ENCODE results near the gene BIN2.
A peak's percentile ranks its signal among the peaks of the same experiment; 100 is the strongest.
"Not testable (repeated sequence)": the region's sequence is repeated elsewhere in the genome, so short reads cannot be mapped to it uniquely, and the experiment has no call there.

Gene BIN2

GRCh38 chr12:51306507-51306906 lies 17.5 kb downstream of the BIN2 start:
- H3K4me3 ChIP-seq (ENCODE audit: control insufficient read depth, low read depth, low read length): no peak overlapping the region
- TF ChIP-seq CTCF (conservative IDR thresholded peaks at IDR 0.05; ENCODE audit: control insufficient read depth, insufficient read depth, low read depth, low read length): no peak
- no peak for DNase-seq (ENCODE audit: low read depth)

- peak; percentile 10 for DNase-seq (ENCODE audit: low read depth)
- H3K4me3 ChIP-seq (ENCODE audit: control insufficient read depth, low read depth, low read length): not testable (repeated sequence)
Measured at GRCh38 chr12:51300768-51301167, 23.2 kb downstream of the BIN2 start.

GRCh38 chr12:51295651-51296050 lies 28.3 kb downstream of the BIN2 start:
- no peak overlapping the region for H3K4me3 ChIP-seq (ENCODE audit: control insufficient read depth, low read depth, low read length)
- no peak for TF ChIP-seq CTCF (conservative IDR thresholded peaks at IDR 0.05; ENCODE audit: control insufficient read depth, insufficient read depth, low read depth, low read length)

GRCh38 chr12:51294097-51294496 lies 29.9 kb downstream of the BIN2 start:
- DNase-seq (ENCODE audit: low read depth); H3K4me3 ChIP-seq (ENCODE audit: control insufficient read depth, low read depth, low read length): not testable (repeated sequence)

More at GRCh38 chr12:51295651-51296050, 28.3 kb downstream of the BIN2 start:
- no peak for DNase-seq (ENCODE audit: low read depth)

GRCh38 chr12:51293696-51294095 lies 30.3 kb downstream of the BIN2 start:
- H3K4me3 ChIP-seq (ENCODE audit: control insufficient read depth, low read depth, low read length): no peak overlapping the region
- no peak for TF ChIP-seq CTCF (conservative IDR thresholded peaks at IDR 0.05; ENCODE audit: control insufficient read depth, insufficient read depth, low read depth, low read length)
- peak; percentile 60 for DNase-seq (ENCODE audit: low read depth)

GRCh38 chr12:51291603-51292513 lies 32.1 kb downstream of the BIN2 start:
- DNase-seq (ENCODE audit: low read depth); H3K4me3 ChIP-seq (ENCODE audit: control insufficient read depth, low read depth, low read length): not testable (repeated sequence)

GRCh38 chr12:51285843-51286242 lies 38.1 kb downstream of the BIN2 start:
- no peak overlapping the region for H3K4me3 ChIP-seq (ENCODE audit: control insufficient read depth, low read depth, low read length)
- TF ChIP-seq CTCF (conservative IDR thresholded peaks at IDR 0.05; ENCODE audit: control insufficient read depth, insufficient read depth, low read depth, low read length): no peak
- no peak for DNase-seq (ENCODE audit: low read depth)

DNA sequence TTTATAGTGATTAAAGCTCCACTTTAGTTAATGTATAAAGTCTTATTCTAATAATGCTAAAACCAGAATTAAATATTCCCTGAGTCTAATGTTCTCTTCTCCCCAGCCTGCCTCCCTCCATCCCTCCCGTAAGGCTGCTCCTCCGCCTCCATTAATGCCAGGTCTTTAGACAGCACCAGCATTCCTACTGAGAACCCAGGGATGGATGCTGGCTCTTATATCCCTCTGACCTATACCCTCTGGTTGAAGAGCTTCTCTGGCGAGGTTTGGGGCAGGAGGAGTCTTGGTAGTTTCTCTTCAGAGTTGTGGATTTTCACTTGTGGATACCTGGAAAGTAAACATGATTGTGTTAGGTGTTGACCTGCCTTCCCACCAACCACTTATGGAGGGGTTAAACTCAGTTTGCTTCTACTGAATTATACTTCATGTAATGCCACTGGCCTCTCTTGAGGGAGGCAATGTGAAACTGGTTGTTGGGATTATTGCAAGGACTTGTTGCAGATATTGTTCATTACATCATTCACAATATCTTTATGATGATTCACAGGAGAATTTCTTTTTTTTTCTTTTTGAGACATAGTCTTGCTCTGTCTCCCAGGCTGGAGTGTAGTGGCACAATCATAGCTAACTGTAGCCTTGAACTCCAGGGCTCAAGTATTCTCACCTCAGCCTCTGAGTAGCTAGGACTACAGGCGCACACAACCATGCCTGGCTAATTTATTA lies 42.6 kb downstream of the BIN2 start:
- peak; percentile 47 for DNase-seq (ENCODE audit: low read depth)
- TF ChIP-seq CTCF (conservative IDR thresholded peaks at IDR 0.05; ENCODE audit: control insufficient read depth, insufficient read depth, low read depth, low read length): no peak
- no peak overlapping the region for H3K4me3 ChIP-seq (ENCODE audit: control insufficient read depth, low read depth, low read length)

Data from fibroblast of mammary gland (primary cell).